Measurements from ENCODE around the gene TAF8. TPM values are rescaled to one million over a fixed set of nuclear protein-coding genes. Genes with fewer than 3 reads are reported as not detected.

TAF8 gene
- total RNA-seq, 8 experiments from 2014 or later: 3.7 to 22.7 (median 8.9) TPM

DNA sequence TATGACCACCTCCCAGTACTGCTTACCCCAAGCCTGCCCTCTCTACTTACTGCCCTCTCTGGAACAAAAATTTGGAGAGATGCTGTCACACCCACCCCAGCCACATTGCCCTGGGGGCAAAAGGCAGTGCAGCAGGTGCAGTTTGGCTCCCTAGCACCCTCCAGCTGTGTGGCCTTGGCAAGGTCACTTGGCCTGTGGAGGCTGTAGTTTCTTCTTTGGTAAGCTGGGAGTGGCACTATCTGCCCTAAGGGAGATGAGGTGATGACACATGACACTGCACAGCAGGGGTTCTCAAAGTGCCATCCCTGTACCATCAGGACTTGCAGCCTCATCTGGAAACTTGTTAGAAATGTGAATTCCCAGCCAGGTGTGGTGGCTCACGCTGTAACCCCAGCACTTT lies 44.8 kb downstream of the TAF8 start:
- Histone ChIP-seq H3K4me1 (replicated peaks in 1 of 2) (peaks cover 0 to 5% of the 10 kb centered on the region in 2 donors), H3K27ac (no peak overlapping the region), H3K4me3 (no peak overlapping the region)
- in situ Hi-C loops (cut with MboI; ENCODE audit: low pct_unique_long_range_greater_than_20kb in 2 of 9, low sequenced_read_pairs in 9 of 9, unreplicated experiment in 9 of 9): loop anchor here in 1 of 9 experiments (25.0 kb wide), 1 partner anchor 467 kb away; the partner anchor contains the start of gene UBR2
- ATAC-seq (replicated peaks in 6 of 8): no peak
- 71 to 100% (median 100%) methylated on average over 1 of the region's 1 CpG; no CpG with 5 or more reads in 7 of the 10 experiments for WGBS, 10 experiments

DNA sequence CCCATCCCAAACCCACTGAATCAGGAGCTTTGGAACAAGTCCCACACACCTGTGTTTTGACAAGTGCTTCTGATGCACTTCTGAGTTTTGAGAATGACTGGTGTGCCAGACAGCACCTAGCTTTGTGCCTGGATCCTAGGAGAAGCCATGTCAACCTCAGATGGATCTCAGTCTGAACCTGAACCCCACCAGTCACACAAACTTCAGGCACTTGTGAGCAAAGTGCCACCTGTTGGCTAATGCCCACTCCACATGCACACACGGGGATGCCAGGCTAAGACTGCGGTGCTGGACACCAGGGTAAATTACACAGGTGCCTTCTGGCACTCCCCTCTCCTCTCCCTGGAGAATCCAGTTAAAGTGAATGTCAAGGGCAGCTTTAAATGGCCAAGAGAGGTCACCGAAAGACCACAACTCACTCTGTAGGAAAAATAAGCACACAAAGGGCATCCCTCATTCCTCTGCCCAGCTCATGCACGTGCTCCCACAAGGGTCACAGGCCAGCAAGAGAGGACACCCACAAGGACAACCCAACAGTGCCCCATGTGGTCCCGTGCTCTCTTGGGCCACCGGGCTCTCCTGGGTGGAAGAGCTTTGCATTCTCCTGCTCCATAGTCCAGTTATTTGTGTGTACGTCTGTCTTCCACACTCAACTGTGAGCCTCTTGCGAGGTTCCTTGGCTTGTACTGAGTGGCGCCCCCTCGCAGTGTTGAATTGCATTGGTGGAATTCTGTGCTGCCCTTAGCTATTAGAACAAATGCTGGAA lies 45.6 kb downstream of the TAF8 start:
- Histone ChIP-seq H3K4me1 (replicated peaks in 1 of 2) (peaks cover 0 to 7% of the 10 kb centered on the region in 2 donors), H3K27ac (no peak overlapping the region), H3K4me3 (no peak overlapping the region)
- WGBS, 10 experiments: 60 to 100% (median 77%) methylated on average over 1 to 7 of the region's 10 CpGs; no CpG with 5 or more reads in 4 of the 10 experiments
- ATAC-seq (replicated peaks in 6 of 8): no peak
- in situ Hi-C loops (cut with MboI; ENCODE audit: low pct_unique_long_range_greater_than_20kb in 2 of 9, low sequenced_read_pairs in 9 of 9, unreplicated experiment in 9 of 9): loop anchor here in 1 of 9 experiments (25.0 kb wide), 1 partner anchor 466 kb away; the partner anchor contains the start of gene UBR2

DNA sequence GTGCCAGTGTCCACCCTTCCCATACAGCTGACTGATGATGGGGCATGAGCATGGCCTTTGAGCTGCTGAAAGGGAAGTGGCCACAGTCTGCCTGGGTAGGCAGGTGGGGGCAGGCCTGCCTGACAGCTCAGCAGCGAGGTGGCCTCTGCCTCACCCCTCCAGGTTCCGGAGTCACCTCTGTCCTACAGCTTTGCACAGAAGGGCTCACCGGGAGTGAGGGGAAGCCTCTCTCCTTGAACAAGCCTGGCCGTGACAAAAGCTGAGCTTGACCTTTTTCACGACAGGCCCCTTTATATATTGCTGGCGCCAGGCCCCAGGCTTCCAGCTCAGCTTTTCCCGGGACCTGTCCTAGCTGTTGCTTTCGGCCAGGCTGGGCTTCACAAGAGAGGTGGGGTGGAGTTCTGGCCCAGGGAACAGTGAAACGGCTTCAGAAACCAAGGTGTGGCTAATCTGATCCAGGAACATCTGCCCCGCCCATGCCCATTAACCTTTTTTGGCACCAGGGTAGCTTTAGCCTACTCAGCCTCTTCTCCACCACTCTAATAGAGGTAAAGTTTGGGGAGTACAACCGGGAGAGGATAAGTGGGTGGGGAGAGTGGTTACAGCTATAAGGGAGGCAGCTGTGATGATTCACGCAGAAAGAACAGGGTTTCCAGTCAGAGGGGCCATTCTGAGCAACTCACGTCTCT lies 49.2 kb downstream of the TAF8 start:
- peak in 5 of 8 experiments; percentile 17 to 81 (median 52) for ATAC-seq (replicated peaks in 6 of 8)
- in situ Hi-C loops (cut with MboI; ENCODE audit: low pct_unique_long_range_greater_than_20kb in 2 of 9, low sequenced_read_pairs in 9 of 9, unreplicated experiment in 9 of 9): loop anchor here in 1 of 9 experiments (25.0 kb wide), 1 partner anchor 463 kb away; the partner anchor contains the start of gene UBR2
- H3K27ac ChIP-seq: peak overlapping the region in 1 of 2 donors; percentile 34
- peaks cover 0 to 22% of the 10 kb centered on the region in 2 donors for H3K4me1 ChIP-seq (replicated peaks in 1 of 2)
- WGBS, 10 experiments: 34 to 80% (median 57%) methylated on average over 2 to 7 of the region's 13 CpGs; no CpG with 5 or more reads in 4 of the 10 experiments
- H3K4me3 ChIP-seq: no peak overlapping the region

DNA sequence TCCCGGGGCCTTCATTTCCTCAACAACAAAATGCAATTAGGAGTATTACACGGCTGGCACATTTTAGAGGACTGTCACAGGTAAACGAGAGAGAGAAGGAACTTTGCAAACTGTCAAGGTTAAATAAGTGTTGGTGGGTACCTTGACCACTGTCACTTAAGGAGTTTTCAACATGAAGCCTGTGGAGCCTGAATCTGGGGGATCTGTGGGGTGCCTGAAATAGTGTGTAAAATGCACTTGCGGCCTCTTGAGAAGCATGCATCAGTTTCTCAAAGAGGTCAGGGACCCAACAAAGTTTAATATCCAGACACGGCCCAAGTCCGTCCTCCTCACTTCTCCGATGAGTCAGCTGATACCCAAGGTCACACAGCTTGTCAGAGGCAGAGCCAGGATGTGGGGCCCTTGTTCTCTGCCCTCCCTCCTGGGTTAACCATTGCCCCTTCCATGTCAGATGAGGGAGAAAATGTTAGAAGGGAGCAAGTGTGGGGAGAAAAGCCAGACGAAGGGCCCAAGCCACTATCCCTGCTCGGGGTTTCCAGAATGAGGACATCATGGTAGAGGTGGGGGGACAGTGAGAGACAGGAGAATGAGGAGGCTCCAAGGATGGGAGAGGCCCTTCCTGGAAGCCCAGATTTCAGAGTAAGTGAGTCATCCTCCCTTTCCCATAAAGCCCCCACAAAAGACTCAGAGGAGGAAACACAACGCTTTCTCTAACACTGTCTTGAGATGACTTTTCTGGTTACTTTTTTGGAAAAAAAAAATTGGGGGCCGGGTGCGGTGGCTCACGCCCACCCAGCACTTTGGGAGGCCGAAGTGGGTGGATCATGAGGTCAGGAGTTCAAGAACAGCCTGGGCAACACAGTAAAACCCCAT lies 49.9 kb downstream of the TAF8 start:
- Histone ChIP-seq H3K27ac (peak overlapping the region in 1 of 2 donors; percentile 34), H3K4me3 (no peak overlapping the region), H3K4me1 (replicated peaks in 1 of 2) (peaks cover 0 to 25% of the 10 kb centered on the region in 2 donors)
- 14 to 87% (median 66%) methylated on average over 1 to 12 of the region's 14 CpGs for WGBS, 10 experiments
- in situ Hi-C loops (cut with MboI; ENCODE audit: low pct_unique_long_range_greater_than_20kb in 2 of 9, low sequenced_read_pairs in 9 of 9, unreplicated experiment in 9 of 9): no loop called here
- peak in 3 of 8 experiments; percentile 21 to 54 (median 42) for ATAC-seq (replicated peaks in 6 of 8)

DNA sequence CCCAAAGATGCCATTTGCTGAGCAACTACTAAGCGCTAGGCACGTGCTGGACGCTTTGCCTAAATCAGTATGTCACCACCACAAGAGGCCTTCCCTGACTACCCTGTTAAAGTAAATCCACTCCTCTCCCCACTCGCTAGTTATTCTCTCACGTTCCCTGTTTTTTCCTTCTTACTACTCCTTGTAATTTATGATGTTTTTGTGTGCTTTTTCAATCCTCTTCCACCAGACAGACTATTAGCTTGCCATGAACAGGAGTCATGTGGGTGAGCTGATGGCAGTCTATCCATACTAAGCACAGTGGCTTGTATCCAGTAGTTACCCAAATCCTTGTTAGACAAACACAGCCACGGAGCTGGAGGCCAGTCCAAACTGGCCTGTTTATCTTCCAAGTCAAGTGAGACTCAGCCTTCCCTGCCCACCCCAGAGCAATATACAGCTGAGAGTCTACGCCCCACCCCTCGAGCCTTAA lies 50.9 kb downstream of the TAF8 start:
- peak; percentile 30 to 96 (median 76) for ATAC-seq (replicated peaks in 6 of 8)
- 40 to 88% (median 68%) methylated on average over 1 to 8 of the region's 8 CpGs; no CpG with 5 or more reads in 1 of the 10 experiments for WGBS, 10 experiments
- in situ Hi-C loops (cut with MboI; ENCODE audit: low pct_unique_long_range_greater_than_20kb in 2 of 9, low sequenced_read_pairs in 9 of 9, unreplicated experiment in 9 of 9): no loop called here
- no peak overlapping the region for H3K27ac ChIP-seq
- H3K4me1 ChIP-seq (replicated peaks in 1 of 2): peaks cover 4 to 30% of the 10 kb centered on the region in 2 donors
- H3K4me3 ChIP-seq: no peak overlapping the region

DNA sequence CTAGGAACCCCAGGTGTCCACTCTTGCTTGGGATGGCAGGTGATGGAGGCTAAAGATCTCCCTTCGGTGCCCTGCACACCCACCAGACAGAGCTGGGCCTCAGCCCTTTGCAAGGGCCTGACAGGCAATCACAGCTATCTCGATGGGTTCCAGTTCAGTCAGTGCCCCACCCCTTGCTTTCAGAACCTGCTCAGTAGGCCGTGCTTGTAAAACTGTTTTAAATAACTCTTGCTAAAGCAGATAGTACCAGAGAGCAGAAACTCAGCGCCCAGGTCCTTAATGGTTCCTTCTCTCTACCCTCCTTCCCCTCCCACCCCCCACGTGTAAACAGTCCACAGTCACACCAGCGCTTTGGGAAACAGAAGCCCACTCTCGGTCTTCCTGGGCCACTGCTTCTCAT lies 52.9 kb downstream of the TAF8 start:
- Histone ChIP-seq H3K4me3 (no peak overlapping the region), H3K4me1 (replicated peaks in 1 of 2) (peaks cover 4 to 38% of the 10 kb centered on the region in 2 donors), H3K27ac (no peak overlapping the region)
- in situ Hi-C loops (cut with MboI; ENCODE audit: low pct_unique_long_range_greater_than_20kb in 2 of 9, low sequenced_read_pairs in 9 of 9, unreplicated experiment in 9 of 9): no loop called here
- 67 to 100% (median 96%) methylated on average over 1 to 5 of the region's 7 CpGs; no CpG with 5 or more reads in 5 of the 10 experiments for WGBS, 10 experiments
- ATAC-seq (replicated peaks in 6 of 8): no peak

DNA sequence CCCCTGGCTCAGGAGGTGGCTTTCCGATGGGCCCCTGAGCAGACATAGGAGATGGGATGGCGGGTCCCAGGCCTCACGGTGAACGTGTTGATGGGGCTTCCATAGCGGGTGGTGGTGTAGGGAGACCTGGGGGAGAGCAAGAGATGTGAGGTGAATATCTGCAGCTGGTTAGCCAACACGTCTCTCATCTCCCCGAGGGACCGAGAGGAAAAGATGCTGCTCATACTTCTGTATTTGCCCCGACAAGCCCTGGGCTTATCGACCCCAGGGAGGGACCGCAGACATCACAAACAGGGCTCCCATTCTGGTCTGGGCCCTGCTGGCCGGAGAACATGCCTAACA lies 53.4 kb downstream of the TAF8 start:
- in situ Hi-C loops (cut with MboI; ENCODE audit: low pct_unique_long_range_greater_than_20kb in 2 of 9, low sequenced_read_pairs in 9 of 9, unreplicated experiment in 9 of 9): no loop called here

DNA sequence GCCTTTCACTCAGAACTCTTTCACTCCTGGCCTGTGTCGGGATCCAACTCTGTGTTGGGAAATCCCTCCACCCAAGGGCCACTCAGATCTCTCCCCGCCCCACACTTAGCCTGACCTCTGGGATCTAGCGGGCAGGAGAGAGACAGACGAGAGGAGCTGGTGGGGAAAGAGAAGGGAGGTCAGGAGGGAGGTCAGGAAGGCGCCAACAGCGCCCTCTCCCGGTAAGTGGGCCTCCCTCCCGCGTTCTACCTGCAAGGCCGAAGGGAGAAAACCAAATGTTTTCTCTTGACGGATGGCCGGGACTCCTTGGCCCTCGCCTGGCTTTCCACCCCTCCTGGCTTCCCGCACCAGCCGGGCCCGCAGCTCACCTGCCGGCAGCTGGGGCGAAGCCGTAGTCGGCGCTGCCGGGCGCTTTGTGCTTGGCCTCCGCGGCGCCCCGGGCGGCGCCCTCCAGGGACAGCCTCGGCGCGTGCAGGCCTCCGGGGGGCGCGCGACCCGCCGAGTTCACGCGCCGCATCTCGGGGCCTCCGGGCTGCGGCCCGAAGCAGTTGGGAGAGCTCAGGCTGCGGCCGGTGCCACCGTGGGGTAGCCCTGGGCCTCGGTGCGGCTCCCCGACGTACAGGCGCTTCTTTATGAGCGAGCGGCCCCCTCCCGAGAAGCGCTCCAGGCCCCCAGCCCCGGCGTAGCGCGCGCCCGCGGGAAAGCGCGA lies 53.9 kb downstream of the TAF8 start:
- in situ Hi-C loops (cut with MboI; ENCODE audit: low pct_unique_long_range_greater_than_20kb in 2 of 9, low sequenced_read_pairs in 9 of 9, unreplicated experiment in 9 of 9): no loop called here
- 13 to 89% (median 27%) methylated on average over 6 to 22 of the region's 66 CpGs; no CpG with 5 or more reads in 7 of the 10 experiments for WGBS, 10 experiments
- H3K4me3 ChIP-seq: no peak overlapping the region
- peaks cover 4 to 37% of the 10 kb centered on the region in 2 donors for H3K4me1 ChIP-seq (replicated peaks in 1 of 2)
- peak in 4 of 8 experiments; percentile 14 to 34 (median 24) for ATAC-seq (replicated peaks in 6 of 8)
- H3K27ac ChIP-seq: no peak overlapping the region

More for the DNA sequence above, 53.4 kb downstream of the TAF8 start:
- ATAC-seq (replicated peaks in 6 of 8): no peak
- Histone ChIP-seq H3K27ac (no peak overlapping the region), H3K4me1 (replicated peaks in 1 of 2) (peaks cover 4 to 38% of the 10 kb centered on the region in 2 donors), H3K4me3 (no peak overlapping the region)
- WGBS, 10 experiments: 96 to 100% (median 100%) methylated on average over 1 to 8 of the region's 12 CpGs; no CpG with 5 or more reads in 7 of the 10 experiments

DNA sequence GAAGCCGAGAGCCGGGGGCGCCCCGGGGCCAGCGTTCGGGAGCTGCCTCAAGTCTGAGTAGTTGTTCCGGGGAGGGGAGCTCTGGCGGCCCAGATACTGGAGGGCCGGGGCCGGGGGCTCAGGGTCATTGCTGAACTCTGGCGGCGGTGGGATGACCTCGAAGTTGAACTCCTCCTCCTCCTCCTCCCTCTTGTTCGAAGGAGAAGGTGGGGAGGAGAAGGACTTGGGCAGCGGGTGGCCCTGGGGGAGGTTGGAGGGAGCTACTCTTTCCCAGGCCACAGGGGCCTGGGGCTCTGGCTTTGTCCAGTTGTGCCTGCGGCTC lies 54.4 kb downstream of the TAF8 start:
- Histone ChIP-seq H3K27ac (no peak overlapping the region), H3K4me1 (replicated peaks in 1 of 2) (peaks cover 4 to 33% of the 10 kb centered on the region in 2 donors), H3K4me3 (no peak overlapping the region)
- in situ Hi-C loops (cut with MboI; ENCODE audit: low pct_unique_long_range_greater_than_20kb in 2 of 9, low sequenced_read_pairs in 9 of 9, unreplicated experiment in 9 of 9): no loop called here
- WGBS, 10 experiments: no CpG with 5 or more reads among the region's 16 CpGs
- ATAC-seq (replicated peaks in 6 of 8): no peak

DNA sequence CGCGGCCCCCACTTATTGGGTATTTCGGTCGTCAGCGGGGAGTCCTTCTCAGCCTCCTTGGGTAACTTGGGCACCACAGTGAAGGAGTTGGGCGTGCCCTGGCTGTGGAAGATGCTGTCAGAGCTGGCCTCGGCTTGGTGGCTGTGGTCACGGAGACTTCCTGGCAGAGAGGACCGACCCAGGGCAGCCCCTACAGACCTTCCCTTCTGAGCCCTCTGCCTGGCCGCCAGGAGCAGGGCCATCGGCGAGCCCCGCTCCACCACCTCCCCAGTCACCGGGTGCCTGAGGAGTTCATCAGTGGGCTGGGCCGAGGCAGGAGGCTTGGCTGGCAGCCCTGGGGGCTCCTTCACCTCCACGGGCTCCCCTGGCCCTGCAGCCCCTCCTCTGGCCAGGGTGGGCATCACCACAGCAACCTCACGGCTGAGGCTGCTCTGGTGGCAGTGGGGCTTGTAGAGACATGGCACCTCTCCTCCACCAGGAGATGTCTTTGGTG lies 54.9 kb downstream of the TAF8 start:
- in situ Hi-C loops (cut with MboI; ENCODE audit: low pct_unique_long_range_greater_than_20kb in 2 of 9, low sequenced_read_pairs in 9 of 9, unreplicated experiment in 9 of 9): no loop called here
- WGBS, 10 experiments: 90 to 95% methylated on average over 2 to 4 of the region's 17 CpGs; no CpG with 5 or more reads in 8 of the 10 experiments
- Histone ChIP-seq H3K4me1 (replicated peaks in 1 of 2) (peaks cover 4 to 31% of the 10 kb centered on the region in 2 donors), H3K27ac (no peak overlapping the region), H3K4me3 (no peak overlapping the region)
- ATAC-seq (replicated peaks in 6 of 8): no peak

DNA sequence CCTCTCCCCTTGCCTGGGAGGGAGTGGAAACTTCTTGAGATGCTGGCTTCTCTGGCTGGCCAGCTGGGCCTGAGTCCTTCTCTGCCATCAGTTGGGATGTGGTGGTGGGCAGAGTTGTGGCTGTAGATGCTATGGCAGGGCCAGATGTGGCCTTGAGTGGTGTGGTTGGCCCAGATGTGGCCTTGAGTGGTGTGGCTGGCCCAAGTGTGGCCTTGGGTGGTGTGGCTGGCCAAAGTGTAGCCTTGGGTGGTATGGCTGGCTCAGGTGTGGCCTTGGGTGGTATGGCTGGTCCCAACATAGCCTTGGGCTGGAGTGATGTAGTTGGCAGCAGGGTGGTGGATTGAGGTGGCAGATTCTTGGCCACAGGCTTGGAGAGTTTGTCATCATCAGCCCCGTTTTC lies 55.4 kb downstream of the TAF8 start:
- Histone ChIP-seq H3K4me3 (no peak overlapping the region), H3K27ac (no peak overlapping the region), H3K4me1 (replicated peaks in 1 of 2) (peaks cover 4 to 31% of the 10 kb centered on the region in 2 donors)
- in situ Hi-C loops (cut with MboI; ENCODE audit: low pct_unique_long_range_greater_than_20kb in 2 of 9, low sequenced_read_pairs in 9 of 9, unreplicated experiment in 9 of 9): no loop called here
- WGBS, 10 experiments: 80 to 100% methylated on average over 1 of the region's 1 CpG; no CpG with 5 or more reads in 8 of the 10 experiments
- ATAC-seq (replicated peaks in 6 of 8): no peak
